GM04504 (cell line): ENCODE data around the gene CLTCL1.

Experiments used
- DNase-seq: peaks from one replicate; pipeline ENCODE4 v3.0.0-alpha.2; 2012; ENCODE audit warnings: low read depth

The CLTCL1 gene

GRCh38 chr22:19150482-19151328 is 140.8 kb downstream of the CLTCL1 start:
- no peak for DNase-seq

- DNase-seq: no peak
These were observed 141.5 kb downstream of the CLTCL1 start, which contains the start of gene GSC2 for GRCh38 chr22:19149991-19150390. TSS of gene GSC2 (minus strand) at chr22:19150292. CDS start at chr22:19150283, 9 bp downstream.

DNA sequence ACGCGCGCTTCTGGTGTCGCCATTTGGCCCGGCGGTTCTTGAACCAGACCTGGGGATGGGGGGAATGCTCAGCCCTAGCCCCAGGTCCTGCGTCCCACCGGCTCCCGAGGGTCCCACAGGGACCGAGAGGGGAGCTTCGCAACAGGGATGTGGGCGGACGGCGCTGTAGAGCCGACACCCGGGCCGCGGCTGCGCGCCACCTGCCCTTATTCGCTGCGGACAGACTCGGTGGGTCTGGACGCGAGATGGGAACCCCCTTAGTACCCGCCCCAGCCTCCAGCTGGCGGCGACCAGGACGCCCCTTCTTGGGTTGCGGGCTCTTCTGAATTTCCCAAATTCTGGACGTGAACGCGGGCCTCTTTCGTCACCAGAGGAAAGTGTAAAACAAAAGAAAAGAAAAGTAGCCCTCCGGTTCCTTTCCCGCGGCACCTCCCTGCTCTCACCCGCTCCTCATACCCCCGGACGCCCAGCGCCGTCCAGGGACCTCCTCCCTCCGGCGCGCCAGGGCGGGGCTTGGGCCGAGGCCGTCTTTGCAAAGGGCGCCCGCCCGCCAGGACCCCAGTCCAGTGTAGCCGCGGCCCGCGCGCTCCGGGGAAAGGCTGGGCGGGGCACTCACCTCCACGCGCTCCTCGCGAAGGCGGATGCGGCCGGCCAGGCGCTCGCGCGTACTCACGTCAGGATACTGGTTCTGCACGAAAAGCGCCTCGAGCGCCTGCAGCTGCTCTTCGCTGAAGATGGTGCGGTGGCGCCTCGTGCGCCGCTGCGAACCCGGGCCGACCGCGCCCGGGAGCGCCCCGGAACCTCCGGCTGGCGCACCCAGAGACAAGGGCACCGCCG is 142.3 kb downstream of the CLTCL1 start:
- DNase-seq: no peak

DNA sequence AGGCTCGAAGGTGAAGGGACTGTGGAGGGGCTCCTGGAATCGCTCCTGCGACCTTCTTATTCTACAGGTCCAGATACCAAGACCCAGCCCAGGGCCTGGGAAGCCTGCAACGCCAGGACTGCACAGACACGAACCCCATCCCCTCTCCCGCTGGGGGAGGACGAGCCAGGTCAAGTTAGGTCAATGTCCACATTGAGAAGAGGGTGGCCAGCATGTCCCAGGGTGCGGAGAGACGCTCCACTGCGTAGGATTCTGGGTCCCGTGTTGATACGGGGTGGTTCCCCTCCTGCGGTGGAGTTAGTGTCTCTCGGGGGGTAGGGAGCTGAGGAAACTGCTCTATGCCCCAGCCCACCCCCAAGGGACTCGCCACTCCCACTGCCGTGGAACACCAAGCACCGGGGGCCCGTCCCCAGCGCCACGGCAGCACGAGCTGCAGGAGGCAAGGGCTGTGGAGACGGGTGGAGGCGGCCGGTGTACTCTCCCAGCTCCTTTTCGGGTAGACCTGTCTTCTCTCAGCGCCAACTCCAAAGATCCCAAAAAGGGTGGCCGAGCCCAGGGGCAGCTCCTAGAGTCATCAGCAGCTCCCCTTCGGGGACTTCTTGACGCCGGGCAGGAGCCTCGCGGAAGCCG is 143.0 kb downstream of the CLTCL1 start:
- DNase-seq: no peak

DNA sequence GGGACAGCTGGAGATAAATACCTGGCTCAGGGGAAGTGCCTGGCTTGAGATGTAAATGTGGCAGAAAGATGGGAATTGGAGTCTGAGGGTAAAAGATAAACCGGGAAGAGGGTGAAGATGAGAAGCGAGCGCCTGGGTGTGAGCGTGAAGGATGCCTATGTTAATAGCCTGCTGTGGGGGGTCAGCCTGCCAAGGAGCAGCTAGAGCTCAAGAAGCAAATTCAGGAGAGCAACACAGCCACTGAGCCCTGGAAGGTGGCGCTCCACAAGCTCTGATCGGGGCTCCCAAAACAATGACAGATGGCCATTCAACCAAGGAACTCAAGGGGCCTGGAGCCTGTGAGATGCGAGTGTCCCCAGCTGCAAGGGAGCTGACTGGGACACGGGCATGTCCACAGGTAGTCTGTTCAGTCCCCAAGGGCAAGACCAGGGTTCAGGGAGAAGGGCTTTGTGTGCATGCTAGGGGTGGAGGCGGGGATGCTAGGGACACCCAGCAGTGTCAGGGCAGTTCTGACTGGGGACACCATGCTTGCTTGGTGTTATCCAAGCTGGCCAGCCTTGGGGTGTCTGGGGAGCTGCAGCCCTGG is 144.2 kb downstream of the CLTCL1 start:
- no peak for DNase-seq

DNA sequence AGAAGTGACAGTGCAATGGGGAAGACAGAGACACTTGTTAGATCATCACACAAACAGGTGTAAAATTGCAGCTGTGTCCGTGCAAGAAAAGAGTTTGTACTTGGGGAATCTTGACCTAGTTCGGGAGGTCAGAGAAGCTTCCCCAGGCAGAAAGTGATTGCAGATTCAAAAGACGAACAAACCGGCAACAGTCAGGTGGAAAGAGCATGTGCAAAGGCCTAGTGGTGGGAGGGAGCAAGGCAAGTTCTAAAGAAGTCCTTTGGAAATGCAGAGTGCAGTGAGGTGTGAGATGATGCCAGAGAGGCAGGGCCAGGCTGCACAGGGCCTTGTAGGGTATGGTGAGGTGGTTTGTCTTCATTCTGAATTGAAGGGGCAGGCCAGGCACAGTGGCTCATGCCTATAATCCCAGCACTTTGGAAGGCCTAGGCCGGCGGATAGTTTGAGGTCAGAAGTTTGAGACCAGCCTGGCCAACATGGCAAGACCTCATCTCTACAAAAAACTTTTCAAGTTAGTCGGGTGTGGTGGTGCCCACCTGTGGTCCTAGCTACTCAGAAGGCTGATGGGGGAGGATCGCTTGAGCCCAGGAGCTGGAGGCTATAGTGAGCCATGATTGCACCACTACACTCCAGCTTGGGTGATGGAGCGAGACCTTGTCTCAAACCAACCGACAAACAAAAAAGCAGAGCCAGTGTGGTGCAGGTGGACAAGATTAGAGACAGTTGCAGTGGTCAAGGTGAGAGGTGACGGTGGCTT is 145.1 kb downstream of the CLTCL1 start:
- no peak for DNase-seq

GRCh38 chr22:19143967-19144400 is 147.5 kb downstream of the CLTCL1 start:
- no peak for DNase-seq

DNA sequence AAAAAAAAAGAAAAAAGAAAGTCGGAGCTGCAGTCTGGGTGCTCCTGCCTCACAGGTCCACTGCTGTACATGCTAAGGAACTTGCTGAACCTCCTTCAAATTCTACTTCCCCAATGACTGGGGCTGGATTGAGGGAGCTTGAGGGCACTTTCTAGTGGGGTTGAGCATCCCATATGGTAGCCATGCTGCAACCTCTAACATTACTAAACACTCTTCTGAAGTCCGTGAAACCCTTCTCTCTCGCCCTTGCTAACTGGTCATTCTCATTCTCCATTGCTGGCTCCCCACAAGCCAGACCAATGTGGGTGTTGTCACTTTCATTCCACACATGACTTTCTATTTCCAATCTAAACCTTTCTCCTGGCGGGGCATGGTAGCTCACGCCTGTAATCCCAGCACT is 148.3 kb downstream of the CLTCL1 start:
- DNase-seq: no peak

DNA sequence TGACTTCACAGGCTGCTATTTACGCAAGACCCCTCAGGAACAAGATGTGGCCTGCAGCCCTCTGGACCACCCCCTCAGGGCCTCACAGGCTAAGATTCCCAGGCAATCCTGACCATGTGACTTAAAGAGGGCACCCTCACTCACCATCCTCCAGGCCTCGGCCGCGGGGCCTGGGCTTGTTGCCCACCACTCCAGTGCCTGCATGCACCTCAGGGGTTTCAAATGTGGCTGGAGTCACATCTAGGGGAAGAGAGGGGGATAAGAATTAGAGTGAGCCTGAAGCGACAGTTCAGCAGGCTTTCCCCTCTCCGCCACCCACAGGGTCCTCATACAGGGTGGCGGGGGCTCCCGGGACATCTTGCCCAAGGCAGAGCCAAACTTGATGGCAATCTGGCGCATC is 149.1 kb downstream of the CLTCL1 start:
- DNase-seq: no peak

- DNase-seq: no peak
These were observed 151.5 kb downstream of the CLTCL1 start for GRCh38 chr22:19139974-19140373.

- DNase-seq: no peak
These were observed 152.5 kb downstream of the CLTCL1 start for GRCh38 chr22:19139001-19139356.

DNA sequence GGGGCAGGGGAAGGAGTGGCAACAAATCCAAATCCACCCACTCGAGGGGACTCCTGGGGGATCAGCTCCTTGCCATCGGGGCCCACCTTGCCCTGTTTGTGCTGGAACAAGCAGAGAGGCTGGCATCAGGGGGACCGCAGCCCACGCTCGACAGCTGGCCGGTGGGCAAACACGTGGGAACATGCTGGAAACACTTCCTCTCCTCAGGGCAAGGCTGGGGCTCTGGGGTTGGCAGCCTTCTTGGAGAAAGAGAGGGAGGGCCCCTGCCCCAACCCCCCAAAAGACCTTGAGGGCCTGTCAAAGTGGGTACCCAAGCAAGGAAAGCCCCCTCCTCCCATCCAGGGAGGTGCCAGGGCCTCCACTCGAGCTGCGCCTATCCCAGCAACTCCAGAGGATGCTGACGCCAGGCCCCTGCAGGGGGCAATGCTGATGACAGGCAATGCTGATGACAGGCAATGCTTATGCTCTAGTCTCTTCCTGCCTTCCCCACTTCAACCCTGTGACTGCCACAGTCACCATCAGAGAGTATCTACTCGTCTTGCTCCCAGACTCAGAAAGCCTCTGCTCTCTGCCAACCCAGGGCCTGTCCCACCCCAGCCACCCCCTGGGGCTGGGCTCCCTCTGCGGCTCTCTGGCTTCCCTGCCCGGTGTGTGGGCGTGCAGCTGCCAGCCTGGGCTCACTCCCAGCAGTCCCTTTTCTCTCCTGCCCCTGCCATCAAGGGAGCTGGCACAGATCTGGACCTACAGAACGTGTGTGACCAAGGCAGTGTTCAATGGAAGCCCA is 153.1 kb downstream of the CLTCL1 start:
- DNase-seq: no peak

GRCh38 chr22:19137384-19138216 is 153.9 kb downstream of the CLTCL1 start:
- no peak for DNase-seq

DNA sequence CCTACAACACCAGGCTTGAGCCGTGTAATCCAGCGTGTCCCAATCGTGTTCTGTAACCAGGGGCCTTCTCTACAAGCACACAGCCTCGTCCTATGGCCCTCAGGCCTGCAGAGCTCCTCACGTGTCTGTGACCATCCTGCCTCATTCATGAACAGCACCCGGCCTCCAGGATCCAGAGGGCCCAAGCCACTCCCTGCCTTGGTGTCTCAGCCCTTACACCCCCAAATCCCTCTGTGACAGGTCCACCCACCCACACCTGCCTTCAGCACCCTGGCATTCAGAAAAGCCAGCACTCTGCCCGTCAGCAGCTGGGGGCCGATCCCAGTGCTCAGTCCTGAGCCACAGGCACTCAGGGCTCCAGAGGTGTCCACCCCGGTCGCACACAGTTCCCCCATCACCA is 154.6 kb downstream of the CLTCL1 start:
- DNase-seq: no peak

- no peak for DNase-seq
These were observed 156.6 kb downstream of the CLTCL1 start for GRCh38 chr22:19134874-19135273.

DNA sequence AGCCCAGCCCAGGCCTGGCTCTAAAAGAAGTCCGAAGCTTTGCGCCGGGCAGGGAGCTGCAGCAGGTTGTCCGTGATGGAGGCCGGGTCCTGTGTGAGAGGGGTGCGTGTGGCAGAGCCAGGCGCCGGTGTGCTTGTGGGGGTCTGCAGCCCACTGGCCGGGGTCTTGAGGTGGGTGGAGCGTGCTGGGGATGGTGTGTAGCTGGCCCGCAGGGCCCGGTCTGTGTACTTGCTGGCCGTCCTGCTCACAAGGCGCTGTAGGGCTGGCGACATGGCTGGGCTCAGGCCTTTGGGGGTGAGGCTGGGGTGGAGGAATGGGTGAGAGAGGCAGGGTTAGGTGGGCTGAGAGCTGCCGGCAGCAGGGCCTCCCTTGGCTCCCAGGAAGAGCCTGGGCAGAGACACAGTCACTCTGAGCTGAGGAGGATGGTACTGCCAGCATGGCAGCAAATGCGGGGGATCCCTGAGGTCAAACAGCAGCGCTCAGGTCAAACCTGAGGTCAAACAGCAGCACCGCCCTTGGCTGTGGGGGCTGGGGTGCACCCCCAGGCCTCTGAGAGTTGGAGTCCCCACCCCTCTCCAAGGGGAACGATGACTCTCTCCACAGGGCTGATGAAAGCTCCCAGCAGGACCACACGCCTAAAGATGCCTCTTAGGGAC is 157.2 kb downstream of the CLTCL1 start:
- no peak for DNase-seq

DNA sequence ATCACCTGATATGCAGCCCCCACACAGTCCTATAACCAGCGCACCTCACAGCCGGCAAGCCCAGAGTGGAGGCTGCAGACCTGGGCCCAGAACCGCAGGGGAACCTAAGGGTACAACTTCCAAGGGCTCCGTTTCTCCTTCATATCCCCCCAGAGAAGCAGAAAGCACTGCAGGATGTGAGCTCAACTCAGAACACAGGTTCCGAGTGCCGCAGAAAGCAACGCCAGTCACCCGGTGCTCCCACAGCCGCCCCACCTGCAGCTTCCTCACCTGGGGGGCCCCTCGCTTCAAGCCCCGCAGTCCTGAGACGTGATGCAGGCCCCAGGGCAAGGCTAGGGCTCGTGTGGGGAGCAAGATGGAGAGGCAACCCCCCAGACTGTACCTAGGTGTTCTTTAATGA is 158.0 kb downstream of the CLTCL1 start:
- no peak for DNase-seq

GRCh38 chr22:19132693-19133400 is 158.7 kb downstream of the CLTCL1 start:
- no peak for DNase-seq

DNA sequence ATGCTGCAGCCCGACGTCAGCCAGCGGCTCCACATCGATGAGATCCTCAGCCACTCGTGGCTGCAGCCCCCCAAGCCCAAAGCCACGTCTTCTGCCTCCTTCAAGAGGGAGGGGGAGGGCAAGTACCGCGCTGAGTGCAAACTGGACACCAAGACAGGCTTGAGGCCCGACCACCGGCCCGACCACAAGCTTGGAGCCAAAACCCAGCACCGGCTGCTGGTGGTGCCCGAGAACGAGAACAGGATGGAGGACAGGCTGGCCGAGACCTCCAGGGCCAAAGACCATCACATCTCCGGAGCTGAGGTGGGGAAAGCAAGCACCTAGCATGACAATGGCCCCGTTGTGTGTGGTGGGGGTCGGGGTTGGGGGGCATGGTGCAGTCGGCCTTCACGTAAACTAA is 159.4 kb downstream of the CLTCL1 start:
- DNase-seq: no peak
